ENCODE data around the gene KCNJ6.
A peak's percentile ranks its signal among the peaks of the same experiment; 100 is the strongest.

KCNJ6 gene

DNA sequence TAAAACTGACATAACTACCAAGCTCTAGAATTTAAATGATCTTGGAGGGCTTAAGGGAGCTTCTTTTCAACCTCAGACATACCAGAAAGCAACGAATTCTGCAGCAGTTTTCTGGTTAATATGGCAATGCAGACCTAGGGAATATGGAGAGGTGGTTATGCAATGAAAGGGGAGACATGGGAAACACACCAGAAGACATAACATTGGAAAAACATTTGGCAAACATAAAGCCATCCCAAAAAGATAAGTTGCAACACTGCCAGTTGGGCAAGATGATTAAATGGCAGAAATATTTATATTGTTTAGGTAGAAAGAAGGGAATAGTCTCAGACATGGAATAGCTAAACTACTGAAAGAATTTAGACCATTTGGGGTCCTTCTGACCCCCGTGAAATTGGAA lies 104.5 kb downstream of the KCNJ6 start:
- H2BK5ac ChIP-seq (ENCODE audit: low read depth, low read length, poor library complexity, severe bottlenecking), result no peak overlapping the region
- H2BK15ac ChIP-seq (ENCODE audit: low read depth, poor library complexity, severe bottlenecking), result no peak overlapping the region
- peaks cover 0 to 22% of the 10 kb centered on the region in 2 experiments for H3K27me3 ChIP-seq (ENCODE audit: control insufficient read depth in 1 of 2, insufficient read depth in 1 of 2, low read length in 2 of 2)
- no peaks in the 10 kb centered on the region for H3K36me3 ChIP-seq (ENCODE audit: control insufficient read depth in 1 of 2, insufficient read depth in 2 of 2, low read depth in 1 of 2, low read length in 2 of 2)
- no peak overlapping the region for H4K8ac ChIP-seq (ENCODE audit: low read length)
- H3K14ac ChIP-seq (ENCODE audit: low read length in 2 of 2), result no peak overlapping the region
- no peak overlapping the region for H2AFZ ChIP-seq (ENCODE audit: low read depth, low read length)
- H2BK120ac ChIP-seq (ENCODE audit: low read depth, low read length), result no peak overlapping the region
- peaks cover 14% of the 10 kb centered on the region for H3K9me3 ChIP-seq (ENCODE audit: control insufficient read depth, low read length)
- H2BK12ac ChIP-seq (ENCODE audit: low read length in 2 of 2), result no peak overlapping the region
- no peak overlapping the region for H3K27ac ChIP-seq (ENCODE audit: low read length, poor library complexity, severe bottlenecking)
- H4K91ac ChIP-seq (ENCODE audit: low read length), result no peak overlapping the region
- H3K4me2 ChIP-seq (ENCODE audit: low read length, poor library complexity, severe bottlenecking), result no peak overlapping the region
- H3K18ac ChIP-seq (ENCODE audit: low read depth in 1 of 2, low read length in 2 of 2), result no peak overlapping the region
- H3K9ac ChIP-seq (ENCODE audit: low read length), result no peak overlapping the region
- DNase-seq, result no peak
- peaks cover 2% of the 10 kb centered on the region for H3K79me1 ChIP-seq (replicated peaks; ENCODE audit: low read length, poor library complexity, severe bottlenecking)
- 40% methylated on average over 1 of the region's 2 CpGs for WGBS
- no peak overlapping the region for H2AK5ac ChIP-seq (ENCODE audit: low read length, severe bottlenecking)
- no peak overlapping the region for H3K4me3 ChIP-seq (ENCODE audit: insufficient read depth in 1 of 2, low read depth in 1 of 2, low read length in 2 of 2)
- peaks cover 1% of the 10 kb centered on the region for H3K4me1 ChIP-seq (ENCODE audit: control insufficient read depth, insufficient read depth, low read depth, low read length)
- no peak overlapping the region for H3K23ac ChIP-seq (ENCODE audit: low read length in 2 of 2)
- H3K4ac ChIP-seq (ENCODE audit: low read depth in 1 of 2, low read length in 2 of 2), result no peak overlapping the region

DNA sequence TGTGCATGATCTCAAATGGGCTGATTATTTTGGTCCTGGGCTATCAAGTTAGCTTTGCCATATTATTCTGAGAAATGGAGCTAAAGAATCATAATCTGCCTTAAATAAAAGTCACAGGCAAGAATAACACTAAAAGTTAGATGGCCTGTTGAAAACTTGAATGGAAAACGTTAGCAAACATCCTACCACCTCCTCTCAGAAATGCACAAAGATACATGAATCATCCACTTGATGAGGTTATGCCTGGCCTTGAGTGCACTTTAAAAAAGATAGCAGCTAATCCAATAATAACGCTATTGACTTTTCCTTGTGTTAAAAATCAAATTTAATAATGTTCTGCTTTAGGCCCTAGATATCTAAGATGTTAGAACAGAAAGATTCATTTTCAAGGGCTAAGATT lies 108.0 kb downstream of the KCNJ6 start:
- H3K36me3 ChIP-seq (ENCODE audit: control insufficient read depth in 1 of 2, insufficient read depth in 2 of 2, low read depth in 1 of 2, low read length in 2 of 2), result no peaks in the 10 kb centered on the region
- no peak overlapping the region for H3K27ac ChIP-seq (ENCODE audit: low read length, poor library complexity, severe bottlenecking)
- H3K79me1 ChIP-seq (replicated peaks; ENCODE audit: low read length, poor library complexity, severe bottlenecking), result peaks cover 2% of the 10 kb centered on the region
- H3K9ac ChIP-seq (ENCODE audit: low read length), result no peak overlapping the region
- WGBS, result 11% methylated on average over 1 of the region's 2 CpGs
- no peak overlapping the region for H2AK5ac ChIP-seq (ENCODE audit: low read length, severe bottlenecking)
- no peak overlapping the region for H2BK12ac ChIP-seq (ENCODE audit: low read length in 2 of 2)
- H3K18ac ChIP-seq (ENCODE audit: low read depth in 1 of 2, low read length in 2 of 2), result no peak overlapping the region
- H2BK120ac ChIP-seq (ENCODE audit: low read depth, low read length), result no peak overlapping the region
- H3K4me1 ChIP-seq (ENCODE audit: control insufficient read depth, insufficient read depth, low read depth, low read length), result peaks cover 1% of the 10 kb centered on the region
- H3K23ac ChIP-seq (ENCODE audit: low read length in 2 of 2), result no peak overlapping the region
- peaks cover 14% of the 10 kb centered on the region for H3K9me3 ChIP-seq (ENCODE audit: control insufficient read depth, low read length)
- H3K4ac ChIP-seq (ENCODE audit: low read depth in 1 of 2, low read length in 2 of 2), result no peak overlapping the region
- H2BK15ac ChIP-seq (ENCODE audit: low read depth, poor library complexity, severe bottlenecking), result no peak overlapping the region
- H4K91ac ChIP-seq (ENCODE audit: low read length), result no peak overlapping the region
- H3K14ac ChIP-seq (ENCODE audit: low read length in 2 of 2), result no peak overlapping the region
- peaks cover 0 to 11% of the 10 kb centered on the region in 2 experiments for H3K27me3 ChIP-seq (ENCODE audit: control insufficient read depth in 1 of 2, insufficient read depth in 1 of 2, low read length in 2 of 2)
- no peak overlapping the region for H3K4me3 ChIP-seq (ENCODE audit: insufficient read depth in 1 of 2, low read depth in 1 of 2, low read length in 2 of 2)
- no peak overlapping the region for H4K8ac ChIP-seq (ENCODE audit: low read length)
- peak; percentile 21 for DNase-seq
- H2BK5ac ChIP-seq (ENCODE audit: low read depth, low read length, poor library complexity, severe bottlenecking), result no peak overlapping the region
- no peak overlapping the region for H2AFZ ChIP-seq (ENCODE audit: low read depth, low read length)
- no peak overlapping the region for H3K4me2 ChIP-seq (ENCODE audit: low read length, poor library complexity, severe bottlenecking)

DNA sequence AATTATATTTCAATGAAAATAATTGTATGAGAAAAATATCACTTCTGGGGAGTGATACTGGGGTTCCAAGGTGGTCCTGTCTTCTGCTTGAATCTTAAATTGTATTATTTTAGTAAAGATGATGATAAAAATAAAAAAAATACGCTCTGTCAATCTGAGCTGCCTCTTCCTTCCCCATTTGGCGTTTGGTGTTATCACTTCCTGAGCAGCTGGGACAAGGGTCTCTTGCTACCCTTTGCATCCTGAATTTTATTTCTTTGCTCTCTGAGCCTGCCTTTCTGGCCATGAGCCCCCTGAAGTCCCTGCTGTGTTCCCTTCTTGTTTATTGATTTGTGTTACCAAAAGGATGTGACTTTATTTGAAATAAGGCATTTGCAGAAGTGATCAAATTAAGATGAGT lies 111.0 kb downstream of the KCNJ6 start:
- peaks cover 2% of the 10 kb centered on the region for H3K79me1 ChIP-seq (replicated peaks; ENCODE audit: low read length, poor library complexity, severe bottlenecking)
- H2AFZ ChIP-seq (ENCODE audit: low read depth, low read length), result no peak overlapping the region
- no peak overlapping the region for H3K27ac ChIP-seq (ENCODE audit: low read length, poor library complexity, severe bottlenecking)
- H3K18ac ChIP-seq (ENCODE audit: low read depth in 1 of 2, low read length in 2 of 2), result no peak overlapping the region
- no peak overlapping the region for H3K9ac ChIP-seq (ENCODE audit: low read length)
- peaks cover 1% of the 10 kb centered on the region for H3K4me1 ChIP-seq (ENCODE audit: control insufficient read depth, insufficient read depth, low read depth, low read length)
- H2BK120ac ChIP-seq (ENCODE audit: low read depth, low read length), result no peak overlapping the region
- no peak overlapping the region for H3K4ac ChIP-seq (ENCODE audit: low read depth in 1 of 2, low read length in 2 of 2)
- no peak overlapping the region for H3K23ac ChIP-seq (ENCODE audit: low read length in 2 of 2)
- H3K9me3 ChIP-seq (ENCODE audit: control insufficient read depth, low read length), result no peaks in the 10 kb centered on the region
- no peak for DNase-seq
- H3K4me3 ChIP-seq (ENCODE audit: insufficient read depth in 1 of 2, low read depth in 1 of 2, low read length in 2 of 2), result no peak overlapping the region
- no peak overlapping the region for H4K8ac ChIP-seq (ENCODE audit: low read length)
- H4K91ac ChIP-seq (ENCODE audit: low read length), result no peak overlapping the region
- peaks cover 0 to 36% of the 10 kb centered on the region in 2 experiments for H3K27me3 ChIP-seq (ENCODE audit: control insufficient read depth in 1 of 2, insufficient read depth in 1 of 2, low read length in 2 of 2)
- no peak overlapping the region for H2BK15ac ChIP-seq (ENCODE audit: low read depth, poor library complexity, severe bottlenecking)
- no peak overlapping the region for H3K14ac ChIP-seq (ENCODE audit: low read length in 2 of 2)
- 92% methylated on average over 2 of the region's 2 CpGs for WGBS
- no peak overlapping the region for H2AK5ac ChIP-seq (ENCODE audit: low read length, severe bottlenecking)
- no peak overlapping the region for H2BK12ac ChIP-seq (ENCODE audit: low read length in 2 of 2)
- H3K36me3 ChIP-seq (ENCODE audit: control insufficient read depth in 1 of 2, insufficient read depth in 2 of 2, low read depth in 1 of 2, low read length in 2 of 2), result no peaks in the 10 kb centered on the region
- no peak overlapping the region for H2BK5ac ChIP-seq (ENCODE audit: low read depth, low read length, poor library complexity, severe bottlenecking)
- no peak overlapping the region for H3K4me2 ChIP-seq (ENCODE audit: low read length, poor library complexity, severe bottlenecking)

DNA sequence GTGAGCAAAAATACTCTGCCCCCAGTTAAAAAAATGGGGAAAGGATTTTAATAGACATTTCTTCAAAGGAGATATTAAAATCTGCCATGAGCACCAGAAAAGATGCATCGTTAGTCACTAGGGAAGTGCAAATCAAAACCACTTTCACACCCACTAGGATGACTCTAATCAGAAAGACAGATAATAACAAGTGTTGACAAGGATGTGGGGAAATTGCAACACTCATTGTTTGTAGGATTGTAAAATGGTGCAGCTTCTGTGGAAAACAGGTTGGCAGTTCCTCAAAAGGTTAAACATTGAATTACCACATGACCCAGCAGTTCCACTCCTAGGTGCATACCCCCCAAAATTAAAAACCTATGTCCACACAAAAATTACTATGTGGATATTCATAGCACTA lies 112.3 kb downstream of the KCNJ6 start:
- no peak overlapping the region for H2BK15ac ChIP-seq (ENCODE audit: low read depth, poor library complexity, severe bottlenecking)
- no peak for DNase-seq
- no CpG with 5 or more reads among the region's 1 CpG for WGBS
- no peak overlapping the region for H3K14ac ChIP-seq (ENCODE audit: low read length in 2 of 2)
- no peak overlapping the region for H2AK5ac ChIP-seq (ENCODE audit: low read length, severe bottlenecking)
- no peak overlapping the region for H3K4me3 ChIP-seq (ENCODE audit: insufficient read depth in 1 of 2, low read depth in 1 of 2, low read length in 2 of 2)
- no peak overlapping the region for H2BK5ac ChIP-seq (ENCODE audit: low read depth, low read length, poor library complexity, severe bottlenecking)
- H3K4ac ChIP-seq (ENCODE audit: low read depth in 1 of 2, low read length in 2 of 2), result no peak overlapping the region
- no peak overlapping the region for H3K27ac ChIP-seq (ENCODE audit: low read length, poor library complexity, severe bottlenecking)
- H3K79me1 ChIP-seq (replicated peaks; ENCODE audit: low read length, poor library complexity, severe bottlenecking), result peaks cover 2% of the 10 kb centered on the region
- no peaks in the 10 kb centered on the region for H3K9me3 ChIP-seq (ENCODE audit: control insufficient read depth, low read length)
- no peak overlapping the region for H2AFZ ChIP-seq (ENCODE audit: low read depth, low read length)
- no peak overlapping the region for H3K9ac ChIP-seq (ENCODE audit: low read length)
- H3K36me3 ChIP-seq (ENCODE audit: control insufficient read depth in 1 of 2, insufficient read depth in 2 of 2, low read depth in 1 of 2, low read length in 2 of 2), result no peaks in the 10 kb centered on the region
- no peak overlapping the region for H3K18ac ChIP-seq (ENCODE audit: low read depth in 1 of 2, low read length in 2 of 2)
- H2BK120ac ChIP-seq (ENCODE audit: low read depth, low read length), result no peak overlapping the region
- H3K4me2 ChIP-seq (ENCODE audit: low read length, poor library complexity, severe bottlenecking), result no peak overlapping the region
- H3K4me1 ChIP-seq (ENCODE audit: control insufficient read depth, insufficient read depth, low read depth, low read length), result peaks cover 5% of the 10 kb centered on the region
- no peak overlapping the region for H2BK12ac ChIP-seq (ENCODE audit: low read length in 2 of 2)
- no peak overlapping the region for H4K8ac ChIP-seq (ENCODE audit: low read length)
- no peak overlapping the region for H4K91ac ChIP-seq (ENCODE audit: low read length)
- H3K23ac ChIP-seq (ENCODE audit: low read length in 2 of 2), result no peak overlapping the region
- H3K27me3 ChIP-seq (ENCODE audit: control insufficient read depth in 1 of 2, insufficient read depth in 1 of 2, low read length in 2 of 2), result peaks cover 0 to 45% of the 10 kb centered on the region in 2 experiments

All from mesenchymal stem cell (in vitro differentiated cells and primary cell).